HEK293T (cell line): ENCODE data around the gene NIBAN1.

ENCODE experiments used
- ARNT ChIP-seq: fragments of 450-650 bp; IDR thresholded peaks from 2 replicates; pipeline ENCODE4 v1.6.1; 2017; ENCODE audit warnings: mild to moderate bottlenecking
- BHLHE40 ChIP-seq: fragments of 450-650 bp; IDR thresholded peaks from 2 replicates; pipeline ENCODE4 v1.6.1; 2016; ENCODE audit warnings: mild to moderate bottlenecking, moderate library complexity, borderline replicate concordance
- ELF4 ChIP-seq: fragments of 450-650 bp; IDR thresholded peaks from 2 replicates; pipeline ENCODE4 v1.6.1; 2017; ENCODE audit warnings: antibody characterized with exemption
- FOXA1 ChIP-seq: fragments of 450-650 bp; IDR thresholded peaks from 2 replicates; pipeline ENCODE4 v1.6.1; 2016; ENCODE audit warnings: mild to moderate bottlenecking
- FOXK2 ChIP-seq: fragments of 450-650 bp; IDR thresholded peaks from 2 replicates; pipeline ENCODE4 v1.6.1; 2016; ENCODE audit warnings: mild to moderate bottlenecking
- FOXM1 ChIP-seq: fragments of 450-650 bp; IDR thresholded peaks from 2 replicates; pipeline ENCODE4 v1.6.1; 2017; ENCODE audit warnings: mild to moderate bottlenecking, borderline replicate concordance
- HDGF ChIP-seq: fragments of 450-650 bp; IDR thresholded peaks from 2 replicates; pipeline ENCODE4 v1.6.1; 2017; ENCODE audit warnings: antibody characterized with exemption, borderline replicate concordance
- PKNOX1 ChIP-seq: fragments of 450-650 bp; IDR thresholded peaks from 2 replicates; pipeline ENCODE4 v1.6.1; 2016
- SP1 ChIP-seq: fragments of 450-650 bp; IDR thresholded peaks from 2 replicates; pipeline ENCODE4 v1.6.1; 2017
- SUZ12 ChIP-seq: fragments of 450-650 bp; IDR thresholded peaks from 2 replicates; pipeline ENCODE4 v1.6.1; 2016; ENCODE audit warnings: mild to moderate bottlenecking
- TARDBP ChIP-seq: fragments of 450-650 bp; IDR thresholded peaks from 2 replicates; pipeline ENCODE4 v1.6.1; 2016

DNA sequence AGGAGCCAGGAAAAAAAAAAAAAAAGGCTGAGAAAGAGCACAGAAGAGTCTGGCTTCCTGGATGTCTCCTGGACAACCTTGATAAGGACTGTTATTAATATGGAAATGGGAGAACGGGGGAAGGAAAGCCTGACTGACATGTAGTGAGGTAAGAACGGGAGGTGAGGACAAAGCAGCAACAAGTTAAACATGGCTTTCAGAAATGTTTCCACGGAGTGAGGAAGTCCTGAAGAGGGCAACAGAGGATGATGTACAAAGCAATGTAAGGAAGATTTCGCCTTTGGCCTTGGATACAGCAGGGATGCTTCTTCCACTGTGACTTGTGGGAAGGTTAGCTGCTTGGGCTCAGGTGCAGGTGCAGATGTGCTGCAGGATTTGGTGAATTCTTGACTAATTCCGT lies 11.9 kb upstream of the NIBAN1 start:
- no peak for TF ChIP-seq TARDBP
- TF ChIP-seq FOXK2: no peak
- TF ChIP-seq ARNT: no peak
- no peak for TF ChIP-seq BHLHE40
- no peak for TF ChIP-seq SP1
- no peak for TF ChIP-seq ELF4
- TF ChIP-seq FOXA1: no peak
- TF ChIP-seq SUZ12: no peak
- TF ChIP-seq HDGF: no peak
- TF ChIP-seq PKNOX1: no peak
- no peak for TF ChIP-seq FOXM1
